ENCODE data around the gene MPL. TPM values are rescaled to one million over a fixed set of nuclear protein-coding genes. Genes with fewer than 3 reads are reported as not detected.

Gene MPL
- total RNA-seq (ENCODE audit: low replicate concordance), result not detected in 2 replicates

DNA sequence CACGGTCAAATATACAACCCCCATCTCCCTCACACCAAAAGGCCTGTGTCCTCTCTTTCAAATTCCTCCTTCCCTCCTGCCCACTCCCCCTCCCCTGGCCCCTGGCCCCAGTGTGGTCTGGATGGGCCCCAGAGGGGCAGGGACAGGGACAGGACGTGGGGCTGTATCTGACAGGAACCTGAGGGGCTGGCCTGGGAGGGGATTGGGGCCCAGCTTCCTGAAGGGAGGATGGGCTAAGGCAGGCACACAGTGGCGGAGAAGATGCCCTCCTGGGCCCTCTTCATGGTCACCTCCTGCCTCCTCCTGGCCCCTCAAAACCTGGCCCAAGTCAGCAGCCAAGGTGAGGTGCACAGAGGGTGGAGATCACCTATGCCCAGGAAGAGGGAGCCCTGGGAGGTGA, at the start of gene MPL:
Gene MPL, plus strand, starts transcription at position 231 of the 400 bp plus-strand sequence. Its CDS starts 31 bp downstream, at position 262.
- H3K4me3 ChIP-seq (ENCODE audit: low read depth, low read length), result no peak within 1 kb of the TSS
- TF ChIP-seq, protein P1, sequence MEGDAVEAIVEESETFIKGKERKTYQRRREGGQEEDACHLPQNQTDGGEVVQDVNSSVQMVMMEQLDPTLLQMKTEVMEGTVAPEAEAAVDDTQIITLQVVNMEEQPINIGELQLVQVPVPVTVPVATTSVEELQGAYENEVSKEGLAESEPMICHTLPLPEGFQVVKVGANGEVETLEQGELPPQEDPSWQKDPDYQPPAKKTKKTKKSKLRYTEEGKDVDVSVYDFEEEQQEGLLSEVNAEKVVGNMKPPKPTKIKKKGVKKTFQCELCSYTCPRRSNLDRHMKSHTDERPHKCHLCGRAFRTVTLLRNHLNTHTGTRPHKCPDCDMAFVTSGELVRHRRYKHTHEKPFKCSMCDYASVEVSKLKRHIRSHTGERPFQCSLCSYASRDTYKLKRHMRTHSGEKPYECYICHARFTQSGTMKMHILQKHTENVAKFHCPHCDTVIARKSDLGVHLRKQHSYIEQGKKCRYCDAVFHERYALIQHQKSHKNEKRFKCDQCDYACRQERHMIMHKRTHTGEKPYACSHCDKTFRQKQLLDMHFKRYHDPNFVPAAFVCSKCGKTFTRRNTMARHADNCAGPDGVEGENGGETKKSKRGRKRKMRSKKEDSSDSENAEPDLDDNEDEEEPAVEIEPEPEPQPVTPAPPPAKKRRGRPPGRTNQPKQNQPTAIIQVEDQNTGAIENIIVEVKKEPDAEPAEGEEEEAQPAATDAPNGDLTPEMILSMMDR (IDR thresholded peaks at IDR 0.05; ENCODE audit: insufficient read depth, low read length), result no peak
- no peak for DNase-seq (ENCODE audit: low read depth)

DNA sequence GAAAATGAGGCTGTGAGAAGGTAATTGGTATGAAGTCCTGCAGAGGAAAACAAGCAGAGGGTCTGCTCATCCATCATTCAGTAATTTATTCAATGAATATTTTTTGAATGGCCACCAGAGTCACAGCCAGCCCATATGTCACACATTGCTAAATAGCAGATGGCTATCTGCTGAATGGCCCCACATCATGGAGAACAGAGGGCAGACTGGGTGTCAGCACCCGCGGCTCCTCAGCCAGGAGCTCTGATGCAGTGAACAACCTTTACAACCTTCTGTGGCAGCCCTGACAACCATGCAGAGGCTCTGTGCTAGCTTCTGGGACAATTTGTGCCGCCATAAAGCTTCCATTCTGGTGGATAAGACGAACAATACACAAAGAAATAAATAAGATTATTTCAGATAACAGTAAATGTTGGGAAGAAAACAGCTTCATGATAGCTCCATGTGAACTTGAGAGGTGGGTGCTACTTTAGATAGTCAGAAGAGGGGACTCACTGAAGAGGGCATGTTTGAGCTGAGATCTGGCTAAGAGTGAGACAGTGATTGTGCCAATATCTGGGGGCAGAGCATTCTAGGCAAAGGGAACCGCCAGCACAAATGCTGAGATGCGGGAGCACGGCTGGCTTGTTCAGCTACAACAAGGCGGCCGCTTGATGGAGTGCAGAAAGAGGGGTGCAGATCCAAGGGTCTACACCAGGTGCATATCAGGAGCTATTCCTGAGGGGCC, 49.4 kb upstream of the MPL start:
- no peak for DNase-seq (ENCODE audit: low read depth)
- H3K4me3 ChIP-seq (ENCODE audit: low read depth, low read length), result no peak overlapping the region
- TF ChIP-seq, protein P1 (IDR thresholded peaks at IDR 0.05; ENCODE audit: insufficient read depth, low read length), result no peak

DNA sequence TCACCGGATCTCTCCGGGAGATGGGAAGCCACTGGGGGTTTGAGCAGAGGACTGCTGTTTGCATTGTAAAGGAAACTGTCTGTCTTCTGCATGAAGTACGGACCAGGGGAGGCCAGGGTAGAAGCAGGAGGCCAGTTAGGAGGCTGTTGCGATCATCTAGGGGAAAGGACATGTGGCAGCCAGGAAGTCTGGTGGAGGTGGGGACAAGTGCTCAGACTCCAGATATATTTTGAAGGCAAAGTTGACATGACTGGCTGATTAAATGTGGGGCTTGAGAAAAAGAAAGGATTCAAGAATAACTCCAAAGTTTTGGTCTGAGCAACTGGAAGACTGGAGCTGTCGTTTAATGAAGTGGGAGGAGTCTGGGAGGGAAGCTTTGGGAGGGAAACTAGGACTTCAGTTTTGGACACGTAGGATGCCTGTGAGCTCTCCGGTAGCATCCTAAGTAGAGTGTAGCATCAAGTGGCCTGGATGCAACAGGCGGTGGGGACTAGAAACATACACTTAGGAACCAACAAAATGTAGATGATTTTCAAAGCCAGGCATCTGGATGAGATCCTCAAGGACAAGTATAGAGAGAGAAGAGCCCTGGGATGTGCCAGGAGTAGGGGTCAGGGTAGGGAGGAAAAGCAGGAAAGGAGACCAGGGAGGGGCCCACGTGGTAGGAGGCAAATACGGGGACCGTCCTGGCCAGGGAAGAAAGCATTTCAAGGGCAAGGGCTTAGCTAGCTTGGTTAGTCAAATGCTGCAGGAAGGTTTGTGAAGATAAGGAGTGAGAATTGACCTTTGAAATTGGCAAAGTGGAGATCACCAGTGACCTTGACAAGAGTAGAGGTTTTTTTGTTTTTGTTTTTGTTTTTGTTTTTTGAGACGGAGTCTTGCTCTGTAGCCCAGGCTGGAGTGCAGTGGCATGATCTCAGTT, 48.6 kb upstream of the MPL start:
- DNase-seq (ENCODE audit: low read depth), result no peak
- no peak overlapping the region for H3K4me3 ChIP-seq (ENCODE audit: low read depth, low read length)
- TF ChIP-seq, protein P1 (IDR thresholded peaks at IDR 0.05; ENCODE audit: insufficient read depth, low read length), result no peak

DNA sequence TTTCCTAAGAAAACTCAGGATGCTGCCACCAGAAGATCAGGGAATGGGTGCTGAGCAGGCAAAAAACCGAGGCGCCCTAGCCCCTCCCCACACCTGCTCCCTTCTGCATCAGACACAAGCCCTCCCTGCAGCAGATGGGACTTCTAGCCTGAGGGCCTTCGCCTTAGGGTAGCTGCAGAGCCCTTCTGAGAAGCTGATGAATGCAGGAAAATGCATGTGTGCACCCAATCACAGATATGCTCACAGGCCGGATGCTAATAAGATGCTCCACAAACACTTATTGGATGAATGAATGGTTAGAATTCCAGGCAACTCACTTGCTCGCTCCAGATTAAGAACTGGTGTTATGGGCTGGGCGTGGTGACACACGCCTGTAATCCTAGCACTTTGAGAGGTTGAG, 45.4 kb upstream of the MPL start:
- TF ChIP-seq, protein P1 (IDR thresholded peaks at IDR 0.05; ENCODE audit: insufficient read depth, low read length), result no peak
- DNase-seq (ENCODE audit: low read depth), result no peak
- no peak overlapping the region for H3K4me3 ChIP-seq (ENCODE audit: low read depth, low read length)

DNA sequence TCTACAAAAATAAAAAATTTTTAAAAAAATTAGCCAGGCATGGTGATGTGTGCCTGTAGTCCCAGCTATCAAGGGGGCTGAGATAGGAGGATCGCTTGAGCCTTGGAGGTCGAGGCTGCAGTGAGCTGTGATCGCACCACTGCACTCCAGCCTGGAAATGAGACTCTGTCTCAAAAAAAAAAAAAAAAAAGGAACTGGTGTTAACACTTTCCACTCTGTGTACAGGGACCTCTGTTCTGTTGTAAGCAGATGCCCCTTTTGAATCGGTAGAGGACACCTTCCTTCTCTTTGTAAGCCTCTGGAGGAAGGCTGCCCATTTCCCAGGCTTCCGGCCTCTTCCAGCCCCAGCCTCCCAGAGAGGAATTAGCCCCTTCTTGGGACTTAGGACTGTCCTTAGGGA, 44.9 kb upstream of the MPL start:
- no peak for DNase-seq (ENCODE audit: low read depth)
- H3K4me3 ChIP-seq (ENCODE audit: low read depth, low read length), result no peak overlapping the region
- TF ChIP-seq, protein P1 (IDR thresholded peaks at IDR 0.05; ENCODE audit: insufficient read depth, low read length), result no peak

DNA sequence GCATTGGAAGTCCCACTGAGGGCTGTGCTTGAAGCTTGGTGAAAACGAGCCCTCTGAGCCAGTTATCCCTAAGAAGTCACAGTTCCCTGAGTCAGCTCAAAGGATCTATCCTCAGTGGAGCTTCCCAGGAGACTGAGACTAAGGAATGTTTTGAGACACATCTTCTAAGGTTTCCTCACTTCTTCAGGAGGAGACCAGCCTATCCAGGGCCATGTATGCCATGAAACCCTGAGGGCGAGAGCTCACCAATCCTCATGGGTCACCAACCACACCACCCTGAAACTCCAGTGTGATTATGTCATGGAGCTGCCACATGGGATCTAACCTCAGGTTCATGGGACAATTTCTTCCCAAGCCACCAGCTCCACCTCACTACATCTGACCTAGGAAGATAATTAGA, 44.4 kb upstream of the MPL start:
- no peak for DNase-seq (ENCODE audit: low read depth)
- TF ChIP-seq, protein P1 (IDR thresholded peaks at IDR 0.05; ENCODE audit: insufficient read depth, low read length), result no peak

More for the DNA sequence above, 44.4 kb upstream of the MPL start:
- no peak overlapping the region for H3K4me3 ChIP-seq (ENCODE audit: low read depth, low read length)
